Suppressor macrophage treated with lipopolysaccharide for 4 hours (primary cell): ENCODE data around the gene PSG4.
"Not testable (repeated sequence)": the region's sequence is repeated elsewhere in the genome, so short reads cannot be mapped to it uniquely, and the experiment has no call there.

Experiments
- DNase-seq: peaks from one replicate; pipeline ENCODE4 v3.0.0-alpha.2; 2020

PSG4 gene

GRCh38 chr19:43197666-43198397 is 7.6 kb downstream of the PSG4 start:
- not testable (repeated sequence) for DNase-seq

GRCh38 chr19:43194397-43194796 is 11.0 kb downstream of the PSG4 start:
- not testable (repeated sequence) for DNase-seq

DNA sequence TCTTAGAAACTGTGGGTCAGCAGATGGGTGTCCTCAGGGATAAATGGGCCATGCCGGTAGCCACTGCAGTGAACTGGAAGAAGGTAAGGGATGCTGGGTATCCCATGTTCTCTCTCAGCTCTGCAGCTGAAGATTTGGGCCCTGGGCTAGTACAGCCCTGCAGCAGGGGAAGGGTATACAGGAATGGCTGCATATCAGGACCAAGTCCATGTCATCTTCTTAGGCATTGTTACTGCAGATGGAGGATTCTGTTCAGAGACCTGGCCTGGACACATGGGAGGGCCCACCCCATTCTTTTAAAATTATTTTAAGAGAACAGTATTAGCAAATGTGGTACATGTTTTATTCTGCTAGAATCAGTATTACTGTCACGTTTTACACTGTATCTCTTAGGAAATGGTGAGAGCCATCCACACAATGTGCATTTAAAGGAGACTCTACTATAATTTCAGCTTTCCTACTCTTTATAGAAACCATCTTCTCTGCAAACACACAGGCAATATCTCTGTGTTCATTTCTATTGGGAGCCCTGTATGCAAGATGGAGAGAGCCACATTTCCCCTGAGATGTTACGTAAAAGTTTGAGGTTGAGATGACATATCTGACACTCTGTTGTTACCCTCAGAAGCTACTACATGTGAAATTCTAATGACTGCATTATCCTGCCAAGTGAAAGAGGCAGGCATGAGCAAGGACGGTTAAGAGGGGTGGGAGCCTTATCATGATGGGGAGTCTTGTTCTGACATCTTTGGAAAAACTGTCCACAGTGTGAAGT is 12.9 kb downstream of the PSG4 start:
- not testable (repeated sequence) for DNase-seq

- DNase-seq = not testable (repeated sequence)
These were observed 17.3 kb downstream of the PSG4 start for GRCh38 chr19:43188092-43188491.

DNA sequence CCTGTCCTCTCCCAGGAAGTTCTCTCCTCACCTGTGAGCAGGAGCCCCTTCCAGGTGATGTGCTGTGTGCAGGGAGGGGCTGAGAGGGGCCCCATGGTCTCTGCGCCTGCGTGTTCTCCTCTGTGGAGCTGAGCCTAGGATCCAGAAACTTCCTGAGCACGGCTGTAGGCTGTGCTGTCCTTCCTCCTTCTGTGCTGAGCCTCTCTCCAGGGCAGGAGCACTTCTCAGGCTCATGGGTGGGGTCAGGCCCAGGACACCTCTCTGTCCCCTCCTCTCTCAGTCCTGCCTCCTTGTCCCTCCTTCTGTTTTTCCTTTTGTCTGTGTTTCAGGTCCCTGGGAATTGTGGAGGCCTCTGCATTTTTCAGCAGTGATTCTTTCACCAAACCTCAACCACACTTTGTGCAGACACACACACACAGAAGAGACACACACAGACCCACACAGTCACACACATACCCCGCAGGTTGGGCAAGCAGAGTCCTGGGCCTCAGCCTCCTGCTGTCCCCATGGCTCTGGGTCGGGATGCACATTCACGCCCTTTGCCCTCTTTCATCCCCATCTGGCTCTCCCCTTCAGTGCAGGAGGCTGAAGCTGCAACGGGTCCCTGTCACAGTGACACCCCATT is 19.0 kb downstream of the PSG4 start, which contains the start of gene PSG5:
Gene PSG5 (minus strand): TSS at position 226 of the 625 bp plus-strand sequence. CDS start 131 bp downstream, at position 95.
- DNase-seq = not testable (repeated sequence)

DNA sequence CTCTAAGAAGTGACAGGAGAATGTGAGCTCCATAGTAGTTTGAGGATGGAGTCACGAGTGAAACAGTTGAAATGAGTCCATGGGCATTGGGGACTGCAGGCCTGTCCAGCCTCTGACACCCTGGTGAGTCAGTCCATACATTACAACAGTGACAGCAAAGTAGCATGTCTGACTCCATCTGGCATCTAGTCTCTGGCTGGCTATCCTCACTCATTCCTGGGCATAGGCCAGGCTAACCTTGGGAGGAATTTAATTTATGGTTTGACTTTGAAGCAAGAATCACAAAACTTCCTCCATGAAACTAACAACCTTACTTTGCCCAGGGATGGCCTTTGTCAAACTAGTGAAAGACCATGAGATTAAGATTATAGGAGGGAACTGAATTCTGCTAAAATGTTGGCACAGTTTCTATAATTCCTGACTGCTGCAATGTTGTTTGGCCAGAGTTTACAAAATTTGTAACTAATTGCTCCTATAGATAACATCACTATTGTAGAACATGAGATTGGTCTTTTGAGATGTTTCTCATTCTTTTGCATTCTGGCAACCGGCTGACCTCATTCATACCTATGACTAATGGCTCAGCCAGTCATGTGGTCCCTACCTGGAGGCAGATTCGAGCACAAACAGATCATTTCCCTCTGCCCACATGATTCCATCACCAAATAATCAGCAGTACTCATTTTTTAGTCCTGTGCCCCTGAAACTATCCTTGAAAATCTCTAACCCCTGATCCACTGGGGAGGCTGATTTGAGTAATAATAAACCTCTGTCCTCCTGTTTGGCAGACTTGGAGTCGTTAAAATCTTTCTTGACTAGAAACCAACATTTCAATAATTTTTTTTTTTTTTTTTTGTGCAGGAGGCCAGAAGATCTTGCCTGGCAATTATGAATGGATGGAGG is 23.3 kb downstream of the PSG4 start:
- not testable (repeated sequence) for DNase-seq

DNA sequence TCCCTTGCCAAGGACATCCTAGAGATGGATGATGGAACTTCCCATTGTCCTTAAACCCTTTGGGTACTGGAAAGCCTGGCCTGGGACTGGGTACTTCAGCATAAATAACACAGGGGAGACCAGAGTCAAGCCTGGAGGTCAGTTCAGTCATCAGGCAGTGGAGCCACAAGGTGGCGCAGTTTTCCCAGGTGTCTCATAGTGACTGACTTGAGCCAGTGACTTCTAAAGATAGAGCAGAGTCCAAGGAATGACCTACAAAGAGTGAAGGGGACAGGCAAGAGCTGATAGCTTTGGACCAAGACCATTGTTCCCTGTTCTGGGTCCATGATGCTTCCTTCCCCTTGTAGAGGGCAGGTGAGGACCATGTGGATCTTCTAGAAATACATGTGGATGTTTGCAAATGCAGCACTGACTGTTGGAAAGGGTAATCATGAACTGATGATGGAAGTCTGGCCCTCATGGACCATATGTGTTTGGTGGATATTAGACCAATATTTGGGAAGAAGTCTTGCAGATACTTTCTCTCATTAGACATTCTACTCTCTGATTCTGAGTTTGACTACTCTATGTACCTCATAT is 25.8 kb downstream of the PSG4 start:
- DNase-seq = not testable (repeated sequence)

GRCh38 chr19:43178577-43178976 is 26.9 kb downstream of the PSG4 start:
- not testable (repeated sequence) for DNase-seq

GRCh38 chr19:43165906-43166305 is 39.5 kb downstream of the PSG4 start:
- not testable (repeated sequence) for DNase-seq

DNA sequence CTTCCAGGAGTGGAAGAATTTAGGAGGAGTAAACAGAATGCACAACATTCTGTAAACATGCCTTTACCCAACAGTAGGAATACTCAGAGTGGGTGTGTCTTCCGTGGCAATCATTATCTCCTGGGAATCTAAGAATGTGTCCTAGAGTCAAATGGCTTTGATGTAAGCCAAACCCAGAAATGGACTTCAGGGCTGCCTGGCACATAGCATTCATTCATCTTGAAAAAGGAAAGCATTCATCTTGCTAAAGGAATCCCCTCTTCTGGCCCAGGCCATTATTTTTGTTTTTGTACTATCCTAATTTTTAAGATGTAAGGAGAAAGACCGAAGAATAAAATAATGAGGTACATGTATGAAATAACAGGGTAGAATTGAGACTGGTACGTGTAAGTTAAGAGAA is 42.3 kb downstream of the PSG4 start:
- DNase-seq = not testable (repeated sequence)

GRCh38 chr19:43162261-43162660 is 43.2 kb downstream of the PSG4 start:
- DNase-seq = not testable (repeated sequence)

DNA sequence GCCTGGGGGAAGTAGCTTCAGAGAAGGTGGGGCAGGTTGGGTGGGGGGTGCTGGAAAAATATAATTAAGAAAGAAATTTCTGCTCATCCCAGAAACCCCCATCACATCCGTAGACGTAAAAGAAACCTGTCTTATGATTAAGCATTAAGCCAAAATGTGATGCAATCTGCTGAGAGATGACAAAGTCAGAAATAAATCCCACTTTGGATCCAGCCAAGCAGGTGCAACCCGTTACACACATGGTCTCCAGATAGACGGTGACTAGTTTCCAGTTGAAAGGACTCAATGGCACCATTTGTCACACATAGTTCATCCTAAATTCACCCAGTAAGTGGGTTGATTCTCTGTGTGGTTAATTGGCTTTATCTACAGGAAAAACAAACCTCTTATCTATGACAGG is 53.2 kb downstream of the PSG4 start:
- DNase-seq = no peak

DNA sequence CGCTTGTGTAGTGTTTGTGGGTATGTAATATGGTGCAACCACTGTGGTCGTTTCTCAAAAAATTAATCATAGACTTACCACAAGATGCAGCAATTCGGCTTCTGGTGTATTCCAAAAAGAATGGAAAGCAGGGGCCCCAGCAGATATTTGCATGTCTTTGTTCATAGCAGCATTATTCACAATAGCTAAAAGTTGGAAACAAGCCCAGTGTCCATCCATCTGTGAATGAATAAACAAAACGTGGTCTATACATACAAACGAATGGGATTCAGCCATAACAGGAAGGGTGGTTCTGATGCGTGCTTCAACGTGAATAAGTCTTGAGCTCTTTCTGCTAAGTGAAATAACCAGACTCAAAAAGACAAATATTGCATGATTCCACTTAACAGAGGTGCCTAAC is 55.6 kb downstream of the PSG4 start:
- not testable (repeated sequence) for DNase-seq

DNA sequence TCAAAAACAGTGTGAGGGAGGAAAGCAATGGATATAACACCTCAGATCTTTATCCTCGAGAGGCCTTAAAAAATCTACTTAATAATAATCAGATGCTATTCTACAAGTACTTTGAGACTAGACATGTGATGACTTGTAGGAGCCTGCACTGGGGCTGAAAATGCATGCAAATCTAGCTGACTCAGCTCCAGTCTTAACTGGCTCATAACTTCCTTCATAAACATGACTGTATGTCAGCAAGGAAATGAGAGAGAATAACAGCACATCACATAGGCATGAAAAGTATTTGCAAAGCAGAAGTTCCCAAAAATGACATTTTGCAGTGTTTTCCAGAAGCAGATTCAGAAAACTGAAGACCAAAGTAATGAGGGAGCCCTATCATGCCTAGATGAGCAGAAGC is 57.2 kb downstream of the PSG4 start:
- no peak for DNase-seq
